IPS DF 4.7 (cell line): ENCODE results near the gene LY6G6F.

Source experiments
- DNase-seq: peaks from one replicate; pipeline ENCODE4 v3.0.0-alpha.2; 2013; ENCODE audit warnings: low spot score; ENCODE audit errors: extremely low read depth

Gene LY6G6F

DNA sequence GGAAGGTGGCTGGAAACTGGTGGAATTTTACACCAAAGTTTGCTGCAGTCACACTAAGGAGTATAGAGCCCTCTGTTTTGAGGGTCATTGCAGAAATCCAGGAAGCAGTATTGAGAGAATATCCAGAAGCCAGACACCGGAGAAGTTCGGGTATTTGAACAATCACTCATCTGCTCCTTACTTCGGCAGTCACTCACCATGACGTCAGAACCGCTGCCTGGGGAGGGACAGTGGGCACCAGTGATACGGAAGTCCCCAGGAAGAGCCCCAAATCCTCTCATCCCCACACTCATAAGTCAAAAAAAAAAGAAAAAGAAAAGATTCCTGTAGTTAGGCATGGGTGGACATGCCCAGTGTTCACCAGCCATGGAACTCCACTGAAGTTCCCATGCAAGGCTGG is 29.8 kb upstream of the LY6G6F start:
- DNase-seq, result no peak

DNA sequence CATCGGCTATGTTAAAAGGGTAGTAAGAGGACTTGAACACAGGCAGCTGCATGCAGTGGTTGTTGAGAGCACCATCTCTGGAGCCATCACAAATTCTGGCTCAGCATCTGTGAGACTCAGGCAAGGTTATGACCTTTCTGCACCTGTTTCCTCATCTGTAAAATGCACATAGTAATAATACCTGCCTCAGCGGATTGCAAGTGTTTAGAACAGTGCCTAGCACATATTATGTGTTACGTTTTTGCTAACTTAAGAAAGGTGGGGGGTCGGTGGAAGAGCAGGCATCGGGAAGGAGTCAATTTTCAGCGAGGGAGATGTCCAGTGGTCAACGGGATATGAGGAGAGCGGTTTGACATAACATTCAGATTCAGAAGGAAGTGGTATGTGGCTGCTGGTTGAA is 28.7 kb upstream of the LY6G6F start:
- DNase-seq, result no peak

DNA sequence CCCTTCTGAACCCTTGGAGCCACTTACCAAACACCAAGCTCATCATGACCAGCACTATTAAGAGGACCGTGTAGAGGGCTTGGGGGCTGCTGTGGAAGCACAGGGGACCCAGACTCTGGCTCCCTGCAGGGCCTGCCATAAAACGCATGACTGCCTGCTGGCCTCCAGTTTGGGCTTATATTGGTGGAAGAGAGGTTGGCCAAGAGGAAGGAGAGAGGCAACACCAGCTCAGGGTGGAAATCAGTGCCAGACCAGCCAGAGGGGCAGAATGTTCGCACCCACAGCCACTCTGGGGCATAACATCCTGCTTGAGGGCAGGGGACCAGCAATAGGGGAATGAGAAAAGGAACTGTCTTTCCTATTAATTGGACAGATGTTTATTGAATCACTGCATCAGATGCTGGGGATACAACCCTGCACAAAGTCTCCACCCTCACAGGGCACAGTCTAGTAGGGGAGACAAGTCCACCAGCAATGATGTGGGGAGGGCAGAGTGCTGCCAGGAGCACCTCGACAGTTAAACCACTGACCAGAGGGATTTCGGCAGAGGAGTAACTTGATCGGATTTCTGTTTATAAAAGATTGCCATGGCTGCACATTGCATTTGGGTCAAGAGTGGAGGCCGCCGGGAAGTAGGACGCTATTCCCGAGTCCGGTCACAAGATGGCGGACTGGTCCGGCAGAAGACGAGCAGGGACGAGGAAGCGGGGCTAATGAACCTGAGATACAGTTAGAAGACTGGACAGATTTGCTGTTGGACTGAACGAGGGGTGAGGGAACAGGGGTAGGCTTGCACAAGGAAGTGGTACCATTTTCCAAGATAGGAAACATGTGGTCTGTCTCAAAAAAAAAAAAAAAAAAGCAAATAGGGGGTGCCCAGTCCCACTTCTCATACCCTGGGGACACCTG is 26.2 kb upstream of the LY6G6F start, which contains the start of gene LY6G5C:
Gene LY6G5C (minus strand): TSS at position 842 of the 909 bp plus-strand sequence. CDS start 694 bp downstream, at position 148.
- DNase-seq, result no peak

DNA sequence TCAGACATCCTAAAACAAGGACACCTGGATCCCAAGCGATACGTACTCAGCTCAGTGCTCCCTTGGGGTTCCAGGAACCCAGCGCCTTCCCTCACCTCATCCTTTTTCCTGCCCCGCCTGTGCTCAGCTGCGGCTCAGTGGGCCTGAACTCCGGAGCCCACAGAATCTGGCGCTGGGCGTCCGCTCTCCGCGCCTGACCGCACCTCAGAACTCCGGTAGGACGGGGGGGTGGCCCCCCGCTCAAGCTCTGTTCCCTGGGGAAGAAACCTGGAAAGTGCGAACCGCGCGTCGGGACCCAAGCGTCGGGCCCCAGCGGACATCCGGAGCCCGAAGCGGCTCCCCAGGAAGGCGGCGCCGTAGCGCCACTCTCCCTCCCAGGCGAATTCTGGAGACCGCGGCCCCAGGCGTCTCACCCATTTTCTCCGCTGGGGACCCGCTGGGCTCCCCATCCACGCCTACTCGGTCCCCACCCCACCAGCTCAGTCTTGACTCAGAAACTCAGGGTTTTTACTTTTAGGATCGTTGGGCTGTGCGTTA is 25.5 kb upstream of the LY6G6F start:
- DNase-seq, result no peak

DNA sequence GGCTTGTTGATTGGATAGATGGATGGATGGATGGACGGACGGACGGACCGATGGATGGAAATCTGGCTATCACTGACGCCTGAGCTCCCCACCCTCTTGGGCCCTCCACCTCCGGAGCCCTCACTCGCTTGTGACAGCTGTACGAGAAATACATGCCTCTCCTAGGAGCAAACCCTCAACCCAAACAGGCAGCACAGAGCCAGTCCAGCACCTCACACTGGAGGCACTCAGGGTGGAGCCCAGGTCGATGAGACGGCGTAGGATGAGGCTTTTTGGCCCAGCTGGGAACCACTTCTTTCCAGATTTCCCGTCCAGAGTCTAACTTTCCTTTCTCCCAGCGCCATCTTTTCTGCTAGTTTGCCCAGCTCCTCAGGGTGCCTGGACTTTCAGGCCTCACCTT is 23.1 kb upstream of the LY6G6F start:
- no peak for DNase-seq

DNA sequence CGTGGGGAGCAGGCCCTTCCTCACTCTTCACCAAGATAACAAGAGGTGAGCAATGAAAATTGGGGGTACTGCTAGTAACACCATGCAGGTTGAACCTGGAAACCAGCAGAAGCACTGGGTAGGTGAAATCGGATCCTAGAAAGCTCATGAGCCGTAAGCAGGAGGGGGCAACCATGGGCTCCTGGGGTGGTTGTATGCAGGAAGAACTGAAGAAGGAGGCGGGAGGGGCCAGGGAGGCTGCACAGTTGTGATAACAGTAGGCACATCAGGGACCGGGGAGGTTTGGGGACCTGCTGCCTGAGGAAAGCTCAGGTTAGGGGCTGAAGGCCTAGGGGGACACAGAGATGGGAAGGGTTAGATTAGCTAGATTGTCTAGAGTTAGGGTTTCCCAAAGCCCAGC is 20.2 kb upstream of the LY6G6F start:
- no peak for DNase-seq

DNA sequence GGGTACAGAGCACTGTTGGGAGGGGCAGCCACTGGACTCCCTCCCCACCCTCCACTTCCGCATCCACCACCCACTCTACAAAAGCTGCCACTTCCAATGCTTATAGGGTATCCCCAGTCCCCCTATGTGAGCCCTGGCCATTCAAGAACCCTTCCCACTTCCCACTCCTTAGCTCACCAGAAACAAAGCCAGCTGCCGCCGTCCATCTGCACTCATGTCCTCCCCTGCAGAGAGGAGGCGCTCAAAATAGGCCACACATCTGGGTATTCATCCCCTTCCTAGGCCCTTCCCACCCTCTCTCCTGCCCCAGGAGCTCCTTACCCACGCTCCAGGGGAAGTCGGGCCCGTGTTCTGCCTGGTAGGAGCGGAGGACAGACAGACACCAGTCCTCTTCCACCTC is 19.3 kb upstream of the LY6G6F start:
- no peak for DNase-seq

DNA sequence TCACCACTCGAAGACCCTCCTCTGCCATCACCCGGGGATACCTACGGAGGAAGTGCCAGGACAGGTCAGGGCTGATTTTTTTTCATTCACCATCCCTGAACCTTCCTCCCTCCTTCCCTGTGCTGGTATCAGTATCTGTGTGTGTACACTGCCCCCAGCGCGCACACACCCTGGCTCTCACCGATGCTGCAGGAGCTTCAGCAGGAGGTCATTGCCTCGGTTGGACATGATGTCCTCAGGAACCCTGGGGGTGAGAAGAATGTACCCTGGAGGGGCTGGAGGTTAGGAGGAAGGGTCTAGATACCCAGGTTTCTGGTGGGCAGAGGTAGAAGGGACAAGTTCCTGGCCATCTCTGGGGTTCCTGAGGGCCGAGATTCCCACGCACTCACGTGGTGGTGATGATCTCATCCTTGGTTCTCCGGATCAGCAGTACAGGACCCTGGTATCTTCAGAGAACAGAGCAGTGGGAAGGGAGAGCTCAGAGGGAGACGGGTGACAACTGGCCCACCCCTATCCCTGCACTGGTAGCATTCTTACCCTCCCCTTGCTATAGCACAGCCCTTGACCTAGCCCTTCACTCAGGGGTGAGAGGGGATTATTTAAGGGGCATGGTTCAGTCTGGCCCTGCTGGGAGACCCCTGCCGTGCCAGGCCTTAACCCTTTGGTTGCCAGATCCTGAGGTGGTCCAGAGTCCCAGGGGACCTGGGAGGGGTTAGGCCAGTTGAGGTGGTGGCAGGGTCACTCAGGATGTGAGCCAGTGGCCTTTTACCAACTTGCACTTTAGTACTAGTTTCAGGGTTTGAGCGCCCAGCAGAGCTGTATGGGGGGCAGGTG is 18.6 kb upstream of the LY6G6F start:
- DNase-seq, result no peak

DNA sequence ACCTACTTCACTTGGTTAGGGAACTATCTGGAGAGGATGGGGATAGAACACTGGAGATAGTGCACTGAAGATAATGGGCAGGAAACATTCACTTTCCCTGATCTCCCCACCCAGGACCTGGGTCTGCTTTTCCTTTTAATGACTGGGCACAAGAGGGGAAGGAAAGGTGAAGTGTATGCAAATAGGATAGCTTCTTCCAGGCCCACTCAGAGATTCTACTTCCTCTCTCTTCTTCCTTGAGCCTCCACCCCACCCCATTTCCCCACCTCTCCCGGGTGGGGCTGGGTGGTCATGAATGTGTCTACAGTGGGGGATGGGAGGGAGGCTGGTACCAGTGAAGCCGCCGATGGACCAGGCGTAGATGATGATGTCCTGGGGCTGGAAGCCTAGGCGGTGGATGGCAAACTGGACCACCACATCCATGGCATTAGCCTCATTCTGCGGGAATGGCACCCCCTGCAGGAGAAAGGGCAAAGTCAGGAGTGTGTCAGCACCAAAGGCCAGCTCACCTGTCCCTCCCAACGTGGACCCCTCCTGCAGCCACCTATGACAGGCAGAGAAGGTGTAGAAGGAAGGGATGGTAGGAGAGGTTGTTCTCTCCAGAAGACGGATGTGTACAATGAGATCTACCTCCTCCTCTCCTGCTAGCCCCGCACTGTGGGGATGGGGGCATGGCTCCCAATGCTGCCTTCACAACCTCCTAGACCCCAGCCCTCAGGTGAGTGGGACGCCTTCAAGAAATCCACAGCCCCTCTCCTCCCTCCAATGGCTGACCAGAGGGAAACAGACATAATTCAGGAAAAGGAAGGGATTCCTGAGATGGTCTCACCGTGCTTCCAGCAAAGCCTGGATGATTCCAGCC is 17.2 kb upstream of the LY6G6F start:
- DNase-seq, result no peak

DNA sequence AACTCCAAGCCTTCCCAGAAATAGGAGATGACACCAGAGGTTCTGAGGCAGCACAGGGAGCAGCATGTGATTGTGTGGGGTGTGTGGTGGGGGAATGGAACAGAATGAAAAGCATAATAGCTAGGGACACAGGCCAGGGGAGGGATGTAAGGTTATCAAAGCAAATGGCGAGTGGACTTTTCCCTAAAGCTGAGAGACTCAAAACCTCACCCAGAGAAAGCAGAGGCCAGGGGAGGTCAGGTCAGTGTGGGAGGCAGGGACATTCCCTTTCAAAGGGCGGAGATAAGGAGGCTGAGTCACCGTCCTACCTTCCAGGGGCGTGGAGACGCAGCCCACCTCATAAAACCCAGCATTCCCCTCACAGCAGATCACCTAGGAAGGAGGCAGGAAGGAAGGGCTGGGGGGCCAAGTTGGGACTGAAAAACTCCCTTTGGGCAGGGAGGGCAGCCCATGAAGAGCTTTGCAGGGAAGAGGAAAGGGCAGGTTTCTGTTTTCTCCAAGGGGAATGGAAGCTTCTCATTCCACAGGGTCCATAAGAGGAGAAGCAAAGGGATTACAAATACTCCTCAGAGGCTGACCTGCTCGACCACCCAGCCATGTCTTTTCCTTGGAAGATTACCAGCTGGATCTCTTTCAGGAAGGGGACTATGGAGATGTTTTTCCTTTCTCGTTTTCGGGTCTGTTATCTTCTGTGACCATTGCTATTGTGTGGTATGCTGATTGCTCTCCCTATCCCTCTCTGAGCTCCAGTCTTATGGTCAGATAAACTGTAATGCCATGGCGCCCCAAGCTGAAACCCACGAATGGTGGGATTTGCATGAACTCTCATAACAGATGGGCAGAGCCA is 16.2 kb upstream of the LY6G6F start:
- no peak for DNase-seq

DNA sequence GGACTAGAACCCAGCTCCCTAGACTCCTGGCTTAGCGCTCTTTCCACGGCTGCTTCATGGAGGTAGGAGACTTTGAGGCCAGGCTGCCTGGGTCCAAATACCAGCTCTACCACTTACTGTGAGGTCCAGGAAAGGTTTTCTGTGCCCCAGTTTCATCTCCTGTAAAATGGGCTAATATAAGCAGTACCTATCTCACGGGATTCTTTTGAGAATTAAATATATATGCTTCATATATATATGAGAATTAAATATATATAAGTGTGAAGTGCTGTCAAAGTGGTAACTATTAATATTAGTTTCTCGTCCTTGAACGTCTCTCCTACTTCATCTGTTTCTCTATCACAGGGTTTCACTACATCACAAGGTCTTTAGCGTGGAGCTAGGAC is 15.6 kb upstream of the LY6G6F start:
- no peak for DNase-seq

DNA sequence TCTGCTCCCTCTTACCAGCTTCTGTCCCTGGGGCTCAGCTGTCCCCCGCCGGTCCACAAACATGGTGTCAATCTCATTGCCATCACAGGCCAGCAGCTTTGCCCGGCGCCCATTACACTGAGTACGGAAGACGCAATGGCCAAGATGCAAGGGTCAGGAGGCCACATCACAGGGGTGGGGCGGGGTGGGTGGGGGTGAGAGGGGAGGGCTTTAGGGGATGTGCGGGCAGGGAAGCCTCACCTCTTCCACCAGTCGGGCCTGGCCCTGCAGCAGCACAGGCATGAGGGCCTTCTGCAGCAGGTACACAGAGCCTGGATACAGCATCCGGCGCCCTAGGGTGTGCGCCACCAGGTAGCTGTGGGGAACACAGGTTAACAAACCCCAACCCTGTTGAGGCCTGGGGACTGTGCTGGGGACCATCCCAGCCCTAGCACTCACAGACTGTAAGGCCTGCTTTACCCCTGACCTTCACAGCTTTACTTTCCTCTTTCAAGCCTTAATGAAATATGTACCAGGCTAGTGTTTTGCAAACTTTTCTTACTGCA is 15.0 kb upstream of the LY6G6F start:
- no peak for DNase-seq

DNA sequence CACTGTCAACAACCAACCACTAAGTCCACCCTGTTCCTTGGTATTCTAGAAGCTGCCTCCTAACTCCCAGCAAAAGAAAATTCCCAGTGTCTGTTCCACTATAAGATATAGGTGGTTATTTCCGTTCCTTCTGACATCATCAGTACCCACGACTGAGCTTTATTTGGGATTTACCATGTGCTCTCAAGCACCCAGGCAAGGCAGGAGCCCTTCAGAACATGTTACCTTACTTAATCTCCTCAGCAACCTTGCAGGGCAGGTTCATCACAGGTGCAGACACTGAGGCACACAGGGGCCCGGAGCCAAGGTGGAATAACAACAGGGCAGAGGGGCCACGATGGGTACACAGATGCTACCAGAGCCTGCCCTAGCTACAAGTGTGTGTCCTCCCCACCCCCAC is 14.3 kb upstream of the LY6G6F start:
- no peak for DNase-seq

DNA sequence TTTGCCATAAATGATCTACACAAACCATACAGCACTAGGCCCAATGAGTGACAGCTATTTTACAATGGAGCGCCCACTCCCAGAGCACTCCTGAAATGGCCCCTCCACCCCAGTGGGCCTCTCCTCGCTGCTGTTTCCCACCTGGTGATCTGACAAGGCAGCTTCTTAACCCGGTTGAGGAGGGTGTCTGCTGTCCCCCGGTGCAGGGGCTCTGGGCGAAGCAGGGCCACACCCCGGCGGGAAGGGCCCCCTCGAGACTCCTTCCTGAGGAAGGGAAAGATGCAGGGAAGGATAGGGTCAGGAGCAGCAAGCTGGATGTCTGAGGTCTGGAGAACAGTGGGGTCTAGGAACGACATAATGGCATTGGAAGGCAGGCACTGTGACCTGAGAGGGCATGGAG is 13.8 kb upstream of the LY6G6F start:
- DNase-seq, result no peak

DNA sequence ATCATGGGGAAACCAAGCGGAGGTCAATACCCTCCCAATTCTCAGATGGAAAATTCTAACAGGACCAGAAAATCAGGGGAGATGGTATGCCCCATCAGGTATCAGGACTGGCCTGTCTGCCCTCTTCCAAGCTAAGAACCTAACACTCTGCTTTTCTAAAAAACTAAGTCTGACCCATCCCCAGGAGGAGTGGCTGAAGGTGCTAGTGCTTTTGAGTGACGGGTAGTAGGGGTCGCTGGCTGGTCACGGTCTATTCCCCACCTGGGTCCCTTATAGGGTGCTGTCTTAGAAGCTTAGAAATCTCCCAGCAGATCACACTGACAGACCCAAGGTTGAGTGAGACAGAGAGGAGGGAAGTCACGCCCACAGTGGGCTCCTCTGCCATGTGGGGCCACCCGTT is 13.1 kb upstream of the LY6G6F start:
- DNase-seq, result no peak

DNA sequence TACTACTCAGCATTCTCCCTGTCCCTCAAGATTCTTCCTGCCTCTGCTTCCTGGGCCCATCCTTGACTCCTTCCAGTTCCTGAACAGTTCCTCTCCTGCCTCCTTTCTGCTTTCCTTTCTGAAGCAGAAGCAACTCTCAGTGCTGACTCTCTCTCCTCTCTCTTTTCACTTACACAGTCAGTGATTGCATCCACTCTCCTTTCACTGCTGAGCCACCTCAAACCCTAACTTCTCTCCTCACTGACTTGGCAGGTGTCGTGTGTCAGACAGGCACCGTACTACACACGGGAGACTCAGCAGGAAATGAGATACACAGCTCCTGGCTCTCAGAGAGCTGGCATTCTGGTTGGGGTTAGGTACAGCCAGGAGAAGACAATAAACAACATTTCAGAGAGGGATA is 9.1 kb upstream of the LY6G6F start:
- no peak for DNase-seq

DNA sequence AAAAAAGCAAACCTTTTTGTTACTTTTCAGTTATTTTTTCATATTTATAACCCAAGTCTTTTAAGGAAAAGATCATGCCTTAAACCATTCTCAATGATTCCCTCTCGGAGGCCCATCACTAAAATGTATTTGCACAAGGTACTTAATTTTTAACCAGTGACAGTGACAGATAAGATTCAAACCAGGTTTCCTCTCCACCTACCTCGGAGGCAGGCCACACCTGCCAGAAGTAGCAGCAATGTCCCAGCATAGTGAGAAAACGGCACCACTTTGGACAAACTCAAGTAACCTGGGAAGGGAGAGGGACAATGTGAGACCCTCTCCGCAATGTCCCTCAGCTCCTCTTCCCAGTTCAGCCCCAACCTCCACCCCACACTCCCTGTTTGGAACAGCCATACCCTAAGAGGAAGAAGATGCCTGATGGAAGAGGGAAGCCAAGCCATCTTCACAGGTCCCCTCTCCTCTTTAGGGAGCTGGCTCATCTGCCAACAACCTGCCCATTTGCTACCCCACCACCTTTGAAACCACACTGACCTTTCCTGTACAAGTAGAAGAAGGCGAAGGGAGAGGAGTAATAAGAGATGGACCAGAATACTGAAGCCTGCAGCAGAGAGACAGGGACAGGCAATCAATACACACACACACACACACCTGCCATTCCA is 5.8 kb upstream of the LY6G6F start:
- no peak for DNase-seq

DNA sequence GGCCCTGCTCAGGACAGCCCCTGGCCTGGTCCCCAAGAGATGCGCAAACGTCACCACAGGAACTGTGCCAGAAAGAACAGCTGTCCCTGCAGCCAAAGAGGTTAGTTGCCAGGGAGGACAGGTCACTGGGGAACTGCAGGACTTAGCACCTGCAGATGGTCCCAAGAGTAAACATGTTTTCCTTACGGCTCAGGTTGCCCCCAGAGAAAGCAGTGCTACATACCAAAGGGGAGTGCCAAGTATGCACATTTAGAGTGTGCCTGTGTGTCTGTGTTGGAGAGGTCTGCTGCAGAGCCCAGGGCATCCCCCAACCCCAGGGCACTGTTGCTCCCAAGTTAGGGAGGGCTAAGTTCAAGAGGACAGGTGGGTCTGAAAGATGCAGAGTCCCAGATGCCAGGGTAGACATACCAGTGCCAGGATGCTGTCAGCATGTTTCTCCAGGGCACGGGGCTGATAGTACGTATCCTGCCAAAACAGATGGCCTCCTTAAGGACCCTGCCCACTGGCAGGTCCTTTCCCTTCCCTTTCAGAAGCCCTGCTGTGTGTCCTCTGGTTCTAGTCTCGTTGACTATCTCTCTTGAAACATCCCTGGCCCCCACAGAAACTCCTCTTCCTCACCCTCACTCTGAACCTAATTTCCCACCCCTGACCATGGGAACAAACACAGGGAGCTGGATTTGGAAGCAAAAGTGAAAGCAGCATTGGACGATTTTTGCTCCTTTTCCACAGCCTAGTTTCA is 4.8 kb upstream of the LY6G6F start:
- no peak for DNase-seq

DNA sequence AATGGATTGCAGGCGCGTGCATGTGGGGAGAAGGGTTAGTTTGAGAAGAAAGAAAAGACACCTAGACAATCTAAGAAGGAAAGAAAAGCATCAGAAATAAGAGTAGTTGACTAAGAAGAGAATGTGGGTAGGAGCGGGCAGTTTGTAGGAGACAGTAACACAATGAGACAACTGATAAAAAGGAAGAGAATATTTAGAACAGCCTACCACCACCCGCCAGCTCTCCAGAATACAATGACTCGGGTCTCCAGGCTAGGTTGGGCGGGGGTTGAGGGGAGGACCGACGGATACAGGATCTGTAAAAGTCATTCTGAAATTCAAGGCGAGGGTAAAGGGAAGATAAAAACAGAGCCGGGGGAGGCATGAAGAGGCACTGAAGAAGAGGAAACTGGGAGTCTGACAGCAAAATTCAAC is 4.3 kb upstream of the LY6G6F start:
- DNase-seq, result no peak
